Gastrocnemius medialis (tissue), 4 donors: ENCODE data around the gene GOLT1B.

Experiments
- CTCF ChIP-seq, 5 experiments: fragments of 450-650 bp in 3 of 5; fragments of 200-600 bp in 2 of 5; sonication (generic) in 2 of 5; IDR thresholded peaks in 4 of 5; conservative IDR thresholded peaks in 1 of 5; 1 replicate in 4 of 5; 2 replicates in 1 of 5; pipeline ENCODE4 v1.5.1; 2016 to 2019; ENCODE audit warnings: antibody characterized with exemption in 5 of 5, mild to moderate bottlenecking in 3 of 5, moderate library complexity in 3 of 5
- POLR2A ChIP-seq, 2 donors: fragments of 450-650 bp; IDR thresholded peaks; one replicate each; pipeline ENCODE4 v1.6.1; 2017; ENCODE audit warnings: antibody characterized with exemption in 2 of 2, mild to moderate bottlenecking in 2 of 2, moderate library complexity in 2 of 2

GRCh38 chr12:21483531-21483930 lies 18.1 kb upstream of the GOLT1B start:
- no peak for TF ChIP-seq CTCF (IDR thresholded peaks at IDR 0.05 in 4 of 5, conservative IDR thresholded peaks at IDR 0.05 in 1 of 5)
- no peak for TF ChIP-seq POLR2A (IDR thresholded peaks at IDR 0.05)
